HEK293T (cell line): ENCODE measurements around the gene MGAM2.
"Not testable (repeated sequence)": the region's sequence is repeated elsewhere in the genome, so short reads cannot be mapped to it uniquely, and the experiment has no call there.

Experiments
- ARNT ChIP-seq: fragments of 450-650 bp; IDR thresholded peaks from 2 replicates; pipeline ENCODE4 v1.6.1; 2017; ENCODE audit warnings: mild to moderate bottlenecking
- BHLHE40 ChIP-seq: fragments of 450-650 bp; IDR thresholded peaks from 2 replicates; pipeline ENCODE4 v1.6.1; 2016; ENCODE audit warnings: mild to moderate bottlenecking, moderate library complexity, borderline replicate concordance
- FOXA1 ChIP-seq: fragments of 450-650 bp; IDR thresholded peaks from 2 replicates; pipeline ENCODE4 v1.6.1; 2016; ENCODE audit warnings: mild to moderate bottlenecking
- FOXM1 ChIP-seq: fragments of 450-650 bp; IDR thresholded peaks from 2 replicates; pipeline ENCODE4 v1.6.1; 2017; ENCODE audit warnings: mild to moderate bottlenecking, borderline replicate concordance
- HDGF ChIP-seq: fragments of 450-650 bp; IDR thresholded peaks from 2 replicates; pipeline ENCODE4 v1.6.1; 2017; ENCODE audit warnings: antibody characterized with exemption, borderline replicate concordance
- L3MBTL2 ChIP-seq: fragments of 450-650 bp; conservative IDR thresholded peaks from 2 replicates; pipeline ENCODE4 v1.6.1; 2016; ENCODE audit warnings: mild to moderate bottlenecking
- LEF1 ChIP-seq: fragments of 450-650 bp; IDR thresholded peaks from 2 replicates; pipeline ENCODE4 v1.6.1; 2017; ENCODE audit warnings: mild to moderate bottlenecking, borderline replicate concordance
- PKNOX1 ChIP-seq: fragments of 450-650 bp; IDR thresholded peaks from 2 replicates; pipeline ENCODE4 v1.6.1; 2016
- SP1 ChIP-seq: fragments of 450-650 bp; IDR thresholded peaks from 2 replicates; pipeline ENCODE4 v1.6.1; 2017
- SUZ12 ChIP-seq: fragments of 450-650 bp; IDR thresholded peaks from 2 replicates; pipeline ENCODE4 v1.6.1; 2016; ENCODE audit warnings: mild to moderate bottlenecking
- TARDBP ChIP-seq: fragments of 450-650 bp; IDR thresholded peaks from 2 replicates; pipeline ENCODE4 v1.6.1; 2016
- ZNF384 ChIP-seq: fragments of 450-650 bp; IDR thresholded peaks from 2 replicates; pipeline ENCODE4 v1.6.1; 2016

GRCh38 chr7:142099347-142099746, 12.2 kb upstream of the MGAM2 start:
- not testable (repeated sequence) for TF ChIP-seq ZNF384, FOXM1, LEF1, SP1, TARDBP, HDGF, L3MBTL2, PKNOX1, FOXA1, BHLHE40, SUZ12, ARNT
